Liver (tissue), 9 donors: ENCODE results near the gene ASIC1. TPM values are rescaled to one million over a fixed set of nuclear protein-coding genes. Genes with fewer than 3 reads are reported as not detected.

Source experiments
- DNase-seq: peaks from one replicate; pipeline ENCODE4 v3.0.0-alpha.2; 2017; ENCODE audit warnings: low spot score
- H3K27ac ChIP-seq, 2 donors: one replicate each; pipeline ENCODE4 v1.7.0; 2013; ENCODE audit warnings: inconsistent platforms in 2 of 2, low read length in 2 of 2, control low read depth in 1 of 2, low read depth in 1 of 2, mild to moderate bottlenecking in 1 of 2
- H3K27me3 ChIP-seq, 4 donors: one replicate each; pipeline versions ENCODE4 v1.6.1 to v1.7.0; 2013; ENCODE audit warnings: low read length in 3 of 4, inconsistent platforms in 1 of 4, mild to moderate bottlenecking in 1 of 4, moderate library complexity in 1 of 4; ENCODE audit not compliant: control insufficient read depth in 4 of 4, insufficient read depth in 4 of 4
- H3K36me3 ChIP-seq, 4 donors: one replicate each; pipeline versions ENCODE4 v1.6.1 to v1.7.0; 2013; ENCODE audit warnings: low read length in 3 of 4, mild to moderate bottlenecking in 3 of 4, low read depth in 1 of 4, moderate library complexity in 1 of 4; ENCODE audit not compliant: control insufficient read depth in 4 of 4, insufficient read depth in 3 of 4
- H3K4me1 ChIP-seq, 4 donors: one replicate each; pipeline versions ENCODE4 v1.6.1 to v1.7.0; 2013; ENCODE audit warnings: low read length in 3 of 4, mild to moderate bottlenecking in 3 of 4, moderate library complexity in 1 of 4; ENCODE audit not compliant: control insufficient read depth in 4 of 4, insufficient read depth in 4 of 4
- H3K4me3 ChIP-seq, 3 donors: one replicate each; pipeline versions ENCODE4 v1.6.1 to v1.7.0; 2013; ENCODE audit warnings: low read length in 3 of 3, control low read depth in 1 of 3, low read depth in 1 of 3, mild to moderate bottlenecking in 1 of 3
- H3K9ac ChIP-seq, 2 donors: one replicate each; pipeline ENCODE4 v1.7.0; 2013; ENCODE audit warnings: low read length in 2 of 2, mild to moderate bottlenecking in 2 of 2, moderate library complexity in 2 of 2, control low read depth in 1 of 2, low read depth in 1 of 2
- H3K9me3 ChIP-seq, 4 donors: one replicate each; pipeline versions ENCODE4 v1.6.1 to v1.7.0; 2013; ENCODE audit warnings: low read length in 3 of 4; ENCODE audit not compliant: control insufficient read depth in 4 of 4
- ATF3 ChIP-seq: IDR thresholded peaks from 2 replicates; pipeline ENCODE4 v1.6.1; 2016; ENCODE audit warnings: antibody characterized with exemption
- CTCF ChIP-seq: fragments of 150-350 bp; IDR thresholded peaks from 2 replicates; pipeline ENCODE4 v1.5.1; 2017; ENCODE audit warnings: improper control_type of control experiment, low read depth, low read length; ENCODE audit not compliant: missing input control
- EGR1 ChIP-seq, 2 donors: IDR thresholded peaks; 2 replicates each; pipeline ENCODE4 v1.6.1; 2016 to 2018; ENCODE audit warnings: antibody characterized with exemption in 2 of 2, low read depth in 2 of 2
- FOXA1 ChIP-seq: IDR thresholded peaks from 2 replicates; pipeline ENCODE4 v1.6.1; 2016; ENCODE audit warnings: antibody characterized with exemption
- FOXA2 ChIP-seq: IDR thresholded peaks from 2 replicates; pipeline ENCODE4 v1.6.1; 2016; ENCODE audit warnings: antibody characterized with exemption
- GABPA ChIP-seq, 2 donors: IDR thresholded peaks in 1 of 2; conservative IDR thresholded peaks in 1 of 2; 2 replicates each; pipeline ENCODE4 v1.6.1; 2016; ENCODE audit warnings: antibody characterized with exemption in 2 of 2, mild to moderate bottlenecking in 1 of 2, moderate library complexity in 1 of 2
- HNF4A ChIP-seq, 2 donors: conservative IDR thresholded peaks; 2 replicates each; pipeline ENCODE4 v1.6.1; 2016; ENCODE audit warnings: antibody characterized with exemption in 2 of 2, mild to moderate bottlenecking in 2 of 2
- HNF4G ChIP-seq: IDR thresholded peaks from 2 replicates; pipeline ENCODE4 v1.6.1; 2016; ENCODE audit warnings: antibody characterized with exemption
- JUND ChIP-seq, 2 donors: IDR thresholded peaks; 2 replicates each; pipeline ENCODE4 v1.6.1; 2016; ENCODE audit warnings: antibody characterized with exemption in 2 of 2
- NR2F2 ChIP-seq: IDR thresholded peaks from 2 replicates; pipeline ENCODE4 v1.6.1; 2016; ENCODE audit warnings: antibody characterized with exemption
- RAD21 ChIP-seq, 2 donors: IDR thresholded peaks; 2 replicates each; pipeline ENCODE4 v1.6.1; 2016; ENCODE audit warnings: antibody characterized with exemption in 2 of 2, mild to moderate bottlenecking in 2 of 2
- REST ChIP-seq: IDR thresholded peaks from 2 replicates; pipeline ENCODE4 v1.6.1; 2016; ENCODE audit warnings: antibody characterized with exemption, mild to moderate bottlenecking
- RXRA ChIP-seq, 2 donors: IDR thresholded peaks; 2 replicates each; pipeline ENCODE4 v1.6.1; 2017 to 2018; ENCODE audit warnings: antibody characterized with exemption in 2 of 2, mild to moderate bottlenecking in 1 of 2
- SP1 ChIP-seq: IDR thresholded peaks from 2 replicates; pipeline ENCODE4 v1.6.1; 2018; ENCODE audit warnings: antibody characterized with exemption, mild to moderate bottlenecking
- TAF1 ChIP-seq: conservative IDR thresholded peaks from 2 replicates; pipeline ENCODE4 v1.6.1; 2016; ENCODE audit warnings: antibody characterized with exemption, mild to moderate bottlenecking
- YY1 ChIP-seq: IDR thresholded peaks from 2 replicates; pipeline ENCODE4 v1.6.1; 2016; ENCODE audit warnings: antibody characterized with exemption, mild to moderate bottlenecking
- WGBS: extraction: QIAGEN DNeasy Blood & Tissue Kit; methylation state at CpG from one replicate; pipeline ENCODE4 v1.1.7; 2013; 5-methylcytosine and 5-hydroxymethylcytosine counted together
- polyA plus RNA-seq, 2 donors: library from polyadenylated mRNA; stranded (reverse) in 1 of 2; unstranded in 1 of 2; fragments of 200-250 nt in 1 of 2; fragments of >200 nt in 1 of 2; fragmentation: Nextera tagmentation in 1 of 2; extraction: Ambion mirVana in 1 of 2; gene quantifications; one replicate each; pipeline versions ENCODE4 v1.2.1 to v1.2.3, GENCODE V29; 2013 to 2015
- total RNA-seq, 2 donors: library from RNA; depleted of rRNA; stranded (reverse); fragments of >200 nt; gene quantifications; one replicate each; pipeline ENCODE4 v1.2.3, GENCODE V29; 2014
- TF ChIP-seq, protein P1 (sequence below): IDR thresholded peaks from 2 replicates; pipeline ENCODE4 v1.6.1; 2016; ENCODE audit warnings: antibody characterized with exemption
- TF ChIP-seq, protein P2 (sequence below): IDR thresholded peaks from 2 replicates; pipeline ENCODE4 v1.6.1; 2016; ENCODE audit warnings: antibody characterized with exemption
- donor health status: healthy.
- donor health status: healthy.
- donor health status: healthy.
- donor health status: healthy.
- donor health status: healthy.

ASIC1 gene
- total and polyA plus RNA-seq, 4 donors, result 0.05 to 0.08 (median 0.06) TPM; not detected in 1

DNA sequence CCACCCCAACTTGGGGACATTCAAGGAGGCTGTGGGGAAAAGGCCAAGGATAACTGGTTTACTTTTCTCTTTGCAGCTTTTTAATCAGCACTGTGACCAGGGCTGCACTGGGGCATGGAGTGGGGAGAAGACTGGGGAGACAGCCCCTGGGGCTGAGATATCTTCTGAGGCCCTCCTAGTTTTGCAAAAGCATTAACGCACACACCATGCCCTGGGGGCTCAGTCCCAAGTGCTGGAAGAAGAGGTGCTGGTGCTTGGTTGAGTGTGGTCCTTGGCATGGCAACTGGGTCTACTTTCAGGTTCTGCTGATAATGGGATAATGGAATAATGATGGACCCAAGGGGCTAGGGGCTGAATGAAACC is 18.4 kb downstream of the ASIC1 start:
- Histone ChIP-seq H3K9ac (no peak overlapping the region), H3K36me3 (no peaks in the 10 kb centered on the region), H3K4me1 (peaks cover 0 to 11% (median 8%) of the 10 kb centered on the region in 4 donors), H3K9me3 (no peaks in the 10 kb centered on the region), H3K4me3 (no peak overlapping the region), H3K27ac (peak overlapping the region in 1 of 2 donors; percentile 59), H3K27me3 (no peaks in the 10 kb centered on the region)
- TF ChIP-seq JUND (IDR thresholded peaks at IDR 0.05) (no peak), HNF4G (no peak), RXRA (IDR thresholded peaks at IDR 0.05) (no peak), YY1 (no peak), ATF3 (no peak), FOXA2 (no peak), SP1 (no peak), HNF4A (conservative IDR thresholded peaks at IDR 0.05) (no peak), REST (no peak), FOXA1 (no peak), TAF1 (no peak), CTCF (no peak), GABPA (IDR thresholded peaks at IDR 0.05 in 1 of 2, conservative IDR thresholded peaks at IDR 0.05 in 1 of 2) (no peak), EGR1 (IDR thresholded peaks at IDR 0.05; ENCODE audit: low read depth in 2 of 2) (no peak), RAD21 (IDR thresholded peaks at IDR 0.05) (no peak), NR2F2 (no peak)
- TF ChIP-seq, protein P1, sequence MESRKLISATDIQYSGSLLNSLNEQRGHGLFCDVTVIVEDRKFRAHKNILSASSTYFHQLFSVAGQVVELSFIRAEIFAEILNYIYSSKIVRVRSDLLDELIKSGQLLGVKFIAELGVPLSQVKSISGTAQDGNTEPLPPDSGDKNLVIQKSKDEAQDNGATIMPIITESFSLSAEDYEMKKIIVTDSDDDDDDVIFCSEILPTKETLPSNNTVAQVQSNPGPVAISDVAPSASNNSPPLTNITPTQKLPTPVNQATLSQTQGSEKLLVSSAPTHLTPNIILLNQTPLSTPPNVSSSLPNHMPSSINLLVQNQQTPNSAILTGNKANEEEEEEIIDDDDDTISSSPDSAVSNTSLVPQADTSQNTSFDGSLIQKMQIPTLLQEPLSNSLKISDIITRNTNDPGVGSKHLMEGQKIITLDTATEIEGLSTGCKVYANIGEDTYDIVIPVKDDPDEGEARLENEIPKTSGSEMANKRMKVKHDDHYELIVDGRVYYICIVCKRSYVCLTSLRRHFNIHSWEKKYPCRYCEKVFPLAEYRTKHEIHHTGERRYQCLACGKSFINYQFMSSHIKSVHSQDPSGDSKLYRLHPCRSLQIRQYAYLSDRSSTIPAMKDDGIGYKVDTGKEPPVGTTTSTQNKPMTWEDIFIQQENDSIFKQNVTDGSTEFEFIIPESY, result no peak
- TF ChIP-seq, protein P2, sequence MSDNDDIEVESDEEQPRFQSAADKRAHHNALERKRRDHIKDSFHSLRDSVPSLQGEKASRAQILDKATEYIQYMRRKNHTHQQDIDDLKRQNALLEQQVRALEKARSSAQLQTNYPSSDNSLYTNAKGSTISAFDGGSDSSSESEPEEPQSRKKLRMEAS, result no peak
- DNase-seq, result no peak
- 98% methylated on average over 1 of the region's 1 CpG for WGBS
